Neural cell (in vitro differentiated cells): ENCODE results near the gene INF2.

Source experiments
- EZH2 ChIP-seq: fragments of 200-600, 300-800 bp; shearing (Covaris generic), sonication (generic); IDR thresholded peaks from 2 replicates; pipeline ENCODE4 v1.6.1; 2014; ENCODE audit warnings: antibody characterized with exemption, low read length, borderline replicate concordance, mild to moderate bottlenecking; ENCODE audit not compliant: insufficient read depth, poor library complexity, severe bottlenecking
- MXI1 ChIP-seq: fragments of 450-650 bp; conservative IDR thresholded peaks from 2 replicates; pipeline ENCODE4 v1.6.1; 2014; ENCODE audit warnings: antibody characterized with exemption, mild to moderate bottlenecking; ENCODE audit not compliant: poor library complexity, severe bottlenecking
- POLR2AphosphoS5 ChIP-seq: IDR thresholded peaks from 2 replicates; pipeline ENCODE4 v1.6.1; 2012
- RAD21 ChIP-seq: fragments of 450-650 bp; conservative IDR thresholded peaks from 2 replicates; pipeline ENCODE4 v1.6.1; 2014; ENCODE audit warnings: antibody characterized with exemption, mild to moderate bottlenecking, moderate library complexity
- SMC3 ChIP-seq: fragments of 450-650 bp; conservative IDR thresholded peaks from 2 replicates; pipeline ENCODE4 v1.6.1; 2014; ENCODE audit warnings: antibody characterized with exemption, mild to moderate bottlenecking, moderate library complexity; ENCODE audit not compliant: poor library complexity
- TAF1 ChIP-seq: IDR thresholded peaks from 2 replicates; pipeline ENCODE4 v1.6.1; 2012; ENCODE audit warnings: low read depth
- TF ChIP-seq, protein P1 (sequence below): fragments of 450-650 bp; IDR thresholded peaks from 2 replicates; pipeline ENCODE4 v1.5.1; 2014; ENCODE audit warnings: antibody characterized with exemption, mild to moderate bottlenecking, moderate library complexity; ENCODE audit not compliant: poor library complexity, severe bottlenecking
- TF ChIP-seq, protein P2 (sequence below): IDR thresholded peaks from 2 replicates; pipeline ENCODE4 v1.6.1; 2012; ENCODE audit warnings: borderline replicate concordance

DNA sequence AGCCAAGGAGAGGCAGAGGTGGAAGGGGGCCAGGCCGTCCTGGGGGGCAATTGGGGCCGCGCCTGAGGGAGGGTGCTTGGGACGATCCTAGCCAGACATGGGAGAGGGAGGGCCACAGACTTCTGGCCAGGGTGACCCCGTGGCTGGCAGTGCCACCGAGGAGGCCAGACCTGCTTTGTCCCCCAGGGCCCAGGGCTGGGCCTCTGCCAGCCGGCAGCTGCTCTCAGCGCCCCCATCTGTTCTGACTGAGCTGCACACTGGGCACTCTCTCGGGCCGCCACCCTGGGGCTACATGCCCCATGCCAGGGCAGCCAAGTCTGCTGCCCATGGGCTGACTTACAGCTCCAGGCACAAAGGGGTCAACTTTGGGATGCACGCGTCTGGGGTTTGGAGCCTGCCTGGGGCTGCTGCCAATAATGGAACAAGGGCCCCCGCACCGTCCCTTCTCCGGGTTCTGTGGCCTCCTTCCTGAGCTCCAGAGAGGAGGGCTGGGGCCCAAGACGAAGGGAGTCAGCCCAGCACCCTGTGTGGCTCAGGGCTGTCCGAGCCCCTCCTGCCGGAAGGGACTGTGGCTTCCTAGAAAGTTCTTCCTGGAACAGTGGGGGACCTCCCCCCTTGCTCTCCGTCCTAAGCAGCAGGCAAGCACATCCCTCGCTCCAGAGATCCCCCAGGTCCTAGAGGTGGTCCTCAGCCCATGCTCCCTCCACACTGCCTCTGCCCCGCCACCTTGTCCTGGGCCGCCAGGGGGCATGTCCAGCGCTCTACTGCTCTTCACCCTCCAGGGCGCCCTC lies 35.8 kb downstream of the INF2 start:
- TF ChIP-seq TAF1 (no peak), SMC3 (no peak), EZH2 (no peak), MXI1 (no peak), RAD21 (no peak), POLR2AphosphoS5 (no peak)
- TF ChIP-seq, protein P1, sequence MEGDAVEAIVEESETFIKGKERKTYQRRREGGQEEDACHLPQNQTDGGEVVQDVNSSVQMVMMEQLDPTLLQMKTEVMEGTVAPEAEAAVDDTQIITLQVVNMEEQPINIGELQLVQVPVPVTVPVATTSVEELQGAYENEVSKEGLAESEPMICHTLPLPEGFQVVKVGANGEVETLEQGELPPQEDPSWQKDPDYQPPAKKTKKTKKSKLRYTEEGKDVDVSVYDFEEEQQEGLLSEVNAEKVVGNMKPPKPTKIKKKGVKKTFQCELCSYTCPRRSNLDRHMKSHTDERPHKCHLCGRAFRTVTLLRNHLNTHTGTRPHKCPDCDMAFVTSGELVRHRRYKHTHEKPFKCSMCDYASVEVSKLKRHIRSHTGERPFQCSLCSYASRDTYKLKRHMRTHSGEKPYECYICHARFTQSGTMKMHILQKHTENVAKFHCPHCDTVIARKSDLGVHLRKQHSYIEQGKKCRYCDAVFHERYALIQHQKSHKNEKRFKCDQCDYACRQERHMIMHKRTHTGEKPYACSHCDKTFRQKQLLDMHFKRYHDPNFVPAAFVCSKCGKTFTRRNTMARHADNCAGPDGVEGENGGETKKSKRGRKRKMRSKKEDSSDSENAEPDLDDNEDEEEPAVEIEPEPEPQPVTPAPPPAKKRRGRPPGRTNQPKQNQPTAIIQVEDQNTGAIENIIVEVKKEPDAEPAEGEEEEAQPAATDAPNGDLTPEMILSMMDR: no peak
- TF ChIP-seq, protein P2, sequence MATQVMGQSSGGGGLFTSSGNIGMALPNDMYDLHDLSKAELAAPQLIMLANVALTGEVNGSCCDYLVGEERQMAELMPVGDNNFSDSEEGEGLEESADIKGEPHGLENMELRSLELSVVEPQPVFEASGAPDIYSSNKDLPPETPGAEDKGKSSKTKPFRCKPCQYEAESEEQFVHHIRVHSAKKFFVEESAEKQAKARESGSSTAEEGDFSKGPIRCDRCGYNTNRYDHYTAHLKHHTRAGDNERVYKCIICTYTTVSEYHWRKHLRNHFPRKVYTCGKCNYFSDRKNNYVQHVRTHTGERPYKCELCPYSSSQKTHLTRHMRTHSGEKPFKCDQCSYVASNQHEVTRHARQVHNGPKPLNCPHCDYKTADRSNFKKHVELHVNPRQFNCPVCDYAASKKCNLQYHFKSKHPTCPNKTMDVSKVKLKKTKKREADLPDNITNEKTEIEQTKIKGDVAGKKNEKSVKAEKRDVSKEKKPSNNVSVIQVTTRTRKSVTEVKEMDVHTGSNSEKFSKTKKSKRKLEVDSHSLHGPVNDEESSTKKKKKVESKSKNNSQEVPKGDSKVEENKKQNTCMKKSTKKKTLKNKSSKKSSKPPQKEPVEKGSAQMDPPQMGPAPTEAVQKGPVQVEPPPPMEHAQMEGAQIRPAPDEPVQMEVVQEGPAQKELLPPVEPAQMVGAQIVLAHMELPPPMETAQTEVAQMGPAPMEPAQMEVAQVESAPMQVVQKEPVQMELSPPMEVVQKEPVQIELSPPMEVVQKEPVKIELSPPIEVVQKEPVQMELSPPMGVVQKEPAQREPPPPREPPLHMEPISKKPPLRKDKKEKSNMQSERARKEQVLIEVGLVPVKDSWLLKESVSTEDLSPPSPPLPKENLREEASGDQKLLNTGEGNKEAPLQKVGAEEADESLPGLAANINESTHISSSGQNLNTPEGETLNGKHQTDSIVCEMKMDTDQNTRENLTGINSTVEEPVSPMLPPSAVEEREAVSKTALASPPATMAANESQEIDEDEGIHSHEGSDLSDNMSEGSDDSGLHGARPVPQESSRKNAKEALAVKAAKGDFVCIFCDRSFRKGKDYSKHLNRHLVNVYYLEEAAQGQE: no peak
